Endothelial cell (in vitro differentiated cells): ENCODE measurements around the gene GTF2F2. TPM values are rescaled to one million over a fixed set of nuclear protein-coding genes. Genes with fewer than 3 reads are reported as not detected.

Source experiments
- DNase-seq: peaks from one replicate; pipeline ENCODE4 v3.0.0; 2021; ENCODE audit warnings: low spot score
- H3K27ac Mint-ChIP-seq: one replicate; pipeline ENCODE4 v1.8.0; 2021; ENCODE audit warnings: mixed read lengths, inconsistent platforms; ENCODE audit not compliant: unreplicated experiment
- H3K27me3 Mint-ChIP-seq: one replicate; pipeline ENCODE4 v1.8.0; 2021; ENCODE audit warnings: mild to moderate bottlenecking, moderate library complexity, mixed read lengths, inconsistent platforms; ENCODE audit not compliant: unreplicated experiment
- H3K36me3 Mint-ChIP-seq: one replicate; pipeline ENCODE4 v1.8.0; 2021; ENCODE audit warnings: mild to moderate bottlenecking, low read depth, mixed read lengths, inconsistent platforms; ENCODE audit not compliant: unreplicated experiment
- H3K4me1 Mint-ChIP-seq: one replicate; pipeline ENCODE4 v1.8.0; 2021; ENCODE audit warnings: mild to moderate bottlenecking, mixed read lengths, inconsistent platforms; ENCODE audit not compliant: unreplicated experiment
- H3K4me3 Mint-ChIP-seq: one replicate; pipeline ENCODE4 v1.8.0; 2021; ENCODE audit warnings: mild to moderate bottlenecking, mixed read lengths, inconsistent platforms; ENCODE audit not compliant: unreplicated experiment
- H3K9me3 Mint-ChIP-seq: one replicate; pipeline ENCODE4 v1.8.0; 2021; ENCODE audit warnings: mixed read lengths, inconsistent platforms; ENCODE audit not compliant: unreplicated experiment
- total RNA-seq: library from RNA; stranded (reverse); fragmentation: NEBNext Ultra II Directional; extraction: Animal tissue kit (Norgen Biotek cat#: 25700); gene quantifications from one replicate; pipeline ENCODE4 v1.2.1, GENCODE V29; 2021; ENCODE audit not compliant: unreplicated experiment
- TF ChIP-seq, protein P1 (sequence below): fragments of 200-600 bp; sonication (generic); IDR thresholded peaks from one replicate; pipeline ENCODE4 v1.5.0; 2021; ENCODE audit warnings: antibody characterized with exemption; ENCODE audit not compliant: unreplicated experiment

GTF2F2 gene
- total RNA-seq, 1 donor from 2014 or later: 13.6 TPM

GRCh38 chr13:45282994-45283393, 162.7 kb downstream of the GTF2F2 start:
- Mint-ChIP-seq H3K27ac (no peak overlapping the region), H3K27me3 (peaks cover 3% of the 10 kb centered on the region), H3K36me3 (no peaks in the 10 kb centered on the region), H3K4me1 (peaks cover 5% of the 10 kb centered on the region), H3K9me3 (no peaks in the 10 kb centered on the region), H3K4me3 (no peak overlapping the region)
- no peak for DNase-seq
- TF ChIP-seq, protein P1, sequence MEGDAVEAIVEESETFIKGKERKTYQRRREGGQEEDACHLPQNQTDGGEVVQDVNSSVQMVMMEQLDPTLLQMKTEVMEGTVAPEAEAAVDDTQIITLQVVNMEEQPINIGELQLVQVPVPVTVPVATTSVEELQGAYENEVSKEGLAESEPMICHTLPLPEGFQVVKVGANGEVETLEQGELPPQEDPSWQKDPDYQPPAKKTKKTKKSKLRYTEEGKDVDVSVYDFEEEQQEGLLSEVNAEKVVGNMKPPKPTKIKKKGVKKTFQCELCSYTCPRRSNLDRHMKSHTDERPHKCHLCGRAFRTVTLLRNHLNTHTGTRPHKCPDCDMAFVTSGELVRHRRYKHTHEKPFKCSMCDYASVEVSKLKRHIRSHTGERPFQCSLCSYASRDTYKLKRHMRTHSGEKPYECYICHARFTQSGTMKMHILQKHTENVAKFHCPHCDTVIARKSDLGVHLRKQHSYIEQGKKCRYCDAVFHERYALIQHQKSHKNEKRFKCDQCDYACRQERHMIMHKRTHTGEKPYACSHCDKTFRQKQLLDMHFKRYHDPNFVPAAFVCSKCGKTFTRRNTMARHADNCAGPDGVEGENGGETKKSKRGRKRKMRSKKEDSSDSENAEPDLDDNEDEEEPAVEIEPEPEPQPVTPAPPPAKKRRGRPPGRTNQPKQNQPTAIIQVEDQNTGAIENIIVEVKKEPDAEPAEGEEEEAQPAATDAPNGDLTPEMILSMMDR: no peak

DNA sequence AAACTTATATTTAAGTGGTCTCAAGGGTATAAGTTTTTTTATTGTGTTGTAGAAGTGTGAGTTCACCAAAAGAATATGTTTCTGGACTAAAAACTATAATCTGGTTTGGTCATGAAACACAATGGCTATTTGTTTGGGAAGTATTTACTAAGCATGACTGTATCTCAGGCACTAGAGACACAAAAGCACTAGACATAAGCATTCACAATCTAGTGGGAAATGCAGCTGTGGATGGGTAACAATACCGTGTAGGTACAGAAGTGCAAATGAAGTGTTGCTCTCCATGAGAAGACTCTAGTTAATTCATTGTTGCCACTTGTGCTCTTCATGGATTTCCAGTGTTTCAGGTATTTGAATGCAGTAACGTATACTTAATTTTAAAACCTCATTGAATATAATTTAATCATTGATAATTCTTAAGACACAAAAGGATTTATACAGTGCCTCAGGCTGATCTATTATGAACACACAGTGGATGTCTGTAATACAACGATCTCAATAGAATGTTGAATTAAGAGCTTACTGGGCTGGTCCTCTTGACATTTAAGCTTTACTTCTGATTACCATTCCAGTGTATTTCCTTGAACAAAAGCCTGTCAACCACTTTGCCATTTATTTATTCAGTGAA, 169.7 kb downstream of the GTF2F2 start:
- TF ChIP-seq, protein P1: no peak
- DNase-seq: no peak
- Mint-ChIP-seq H3K4me1 (peaks cover 5% of the 10 kb centered on the region), H3K36me3 (no peaks in the 10 kb centered on the region), H3K27me3 (peaks cover 4% of the 10 kb centered on the region), H3K9me3 (no peaks in the 10 kb centered on the region), H3K4me3 (no peak overlapping the region), H3K27ac (no peak overlapping the region)

GRCh38 chr13:45292176-45292575, 171.9 kb downstream of the GTF2F2 start:
- TF ChIP-seq, protein P1: no peak
- Mint-ChIP-seq H3K4me1 (peaks cover 17% of the 10 kb centered on the region), H3K27ac (no peak overlapping the region), H3K9me3 (no peaks in the 10 kb centered on the region), H3K36me3 (no peaks in the 10 kb centered on the region), H3K4me3 (no peak overlapping the region), H3K27me3 (peaks cover 12% of the 10 kb centered on the region)
- no peak for DNase-seq

GRCh38 chr13:45295536-45295935, 175.2 kb downstream of the GTF2F2 start:
- Mint-ChIP-seq H3K27me3 (peaks cover 14% of the 10 kb centered on the region), H3K27ac (no peak overlapping the region), H3K4me1 (peaks cover 12% of the 10 kb centered on the region), H3K4me3 (no peak overlapping the region), H3K36me3 (no peaks in the 10 kb centered on the region), H3K9me3 (no peaks in the 10 kb centered on the region)
- DNase-seq: no peak
- TF ChIP-seq, protein P1: no peak

GRCh38 chr13:45296259-45296658, 175.9 kb downstream of the GTF2F2 start:
- peaks cover 12% of the 10 kb centered on the region for H3K4me1 Mint-ChIP-seq
- H3K4me3 Mint-ChIP-seq: no peak overlapping the region
- no peaks in the 10 kb centered on the region for H3K36me3 Mint-ChIP-seq
- no peaks in the 10 kb centered on the region for H3K9me3 Mint-ChIP-seq
- H3K27me3 Mint-ChIP-seq: peaks cover 13% of the 10 kb centered on the region
- H3K27ac Mint-ChIP-seq: no peak overlapping the region
- DNase-seq: no peak
- TF ChIP-seq, protein P1: no peak
